HG02610 (cell line): Measurements from ENCODE around the gene PRKD3.
"Not testable (repeated sequence)": the region's sequence is repeated elsewhere in the genome, so short reads cannot be mapped to it uniquely, and the experiment has no call there.

Experiments
- ATAC-seq: cut with Tn5 transposase; IDR thresholded peaks from one replicate; pipeline ENCODE4 v1.9.1; 2021; ENCODE audit warnings: mild to moderate bottlenecking, moderate library complexity; ENCODE audit not compliant: unreplicated experiment

The PRKD3 gene

DNA sequence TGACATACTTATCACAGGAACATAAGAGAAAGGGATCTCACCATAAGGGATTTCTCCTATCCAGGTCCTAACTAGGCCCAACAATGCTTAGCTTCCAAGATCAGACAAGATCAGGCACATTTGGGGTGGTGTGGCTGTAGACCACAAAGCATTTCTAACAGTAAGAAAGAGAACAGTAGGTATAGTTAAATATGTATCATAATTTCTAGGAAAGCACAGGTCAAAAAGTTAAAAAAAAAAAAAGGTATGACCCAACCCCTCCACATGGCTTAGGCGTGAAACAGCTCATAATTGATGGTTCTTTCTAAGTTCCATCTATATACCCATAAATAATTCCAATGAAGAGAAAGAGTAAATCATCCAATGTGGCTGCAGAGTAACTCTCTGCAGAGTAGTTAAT lies 6.9 kb downstream of the PRKD3 start:
- no peak for ATAC-seq

DNA sequence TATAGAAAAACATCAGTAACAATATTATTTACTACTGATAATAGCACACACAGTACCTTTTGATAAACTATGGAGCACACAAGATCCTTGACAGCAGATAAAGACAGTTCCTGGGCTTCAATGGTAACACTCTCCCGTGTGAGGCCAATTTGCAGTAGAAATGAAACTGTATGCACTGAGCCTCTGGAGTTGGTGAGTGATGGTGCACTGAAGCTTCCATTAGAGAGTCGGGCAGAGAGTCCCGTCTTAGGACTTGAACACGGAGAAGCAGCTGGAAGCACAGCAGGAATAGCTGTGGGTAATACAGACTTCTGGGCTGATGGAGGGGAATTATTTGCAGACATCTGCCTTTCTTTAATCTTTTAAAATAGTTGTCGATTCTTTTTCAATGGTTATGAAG lies 8.5 kb downstream of the PRKD3 start:
- ATAC-seq = no peak

DNA sequence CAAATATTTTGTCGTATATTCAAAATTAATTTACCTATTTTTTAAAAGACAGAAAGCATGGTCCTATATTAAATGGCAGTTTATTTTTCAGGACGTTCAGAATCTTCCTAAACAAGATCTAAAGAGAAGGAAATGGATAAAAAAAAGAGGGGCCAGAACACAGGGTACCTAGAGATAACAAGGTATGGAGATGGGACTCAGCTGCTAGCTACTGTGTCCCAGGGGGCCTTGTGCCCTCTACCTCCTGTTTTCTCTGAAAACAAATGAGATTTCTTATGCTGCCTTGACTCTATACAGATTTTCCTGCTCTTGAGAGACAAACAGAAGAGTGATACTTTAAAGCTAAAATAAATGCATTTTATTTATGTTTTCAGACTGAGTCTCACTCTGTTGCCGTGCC lies 9.3 kb downstream of the PRKD3 start:
- no peak for ATAC-seq

DNA sequence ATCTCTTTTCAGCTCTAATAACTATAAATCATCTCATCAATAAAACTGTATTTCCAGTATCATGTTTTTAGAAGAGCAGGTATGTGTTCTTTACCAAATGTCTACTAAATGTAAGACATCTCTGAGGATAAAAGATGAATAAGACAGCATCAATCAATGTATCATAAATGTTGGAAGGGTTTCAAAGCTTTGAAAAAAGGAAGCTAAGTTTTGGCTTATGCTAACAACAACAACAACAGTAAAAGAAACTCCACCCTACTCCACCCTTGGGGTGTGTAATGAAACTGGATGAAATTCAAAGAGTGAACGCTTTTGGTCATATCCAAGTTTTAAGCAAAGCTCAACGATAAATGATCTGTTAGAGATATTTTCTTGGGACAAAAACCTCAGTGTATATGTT lies 17.1 kb downstream of the PRKD3 start:
- ATAC-seq = no peak

DNA sequence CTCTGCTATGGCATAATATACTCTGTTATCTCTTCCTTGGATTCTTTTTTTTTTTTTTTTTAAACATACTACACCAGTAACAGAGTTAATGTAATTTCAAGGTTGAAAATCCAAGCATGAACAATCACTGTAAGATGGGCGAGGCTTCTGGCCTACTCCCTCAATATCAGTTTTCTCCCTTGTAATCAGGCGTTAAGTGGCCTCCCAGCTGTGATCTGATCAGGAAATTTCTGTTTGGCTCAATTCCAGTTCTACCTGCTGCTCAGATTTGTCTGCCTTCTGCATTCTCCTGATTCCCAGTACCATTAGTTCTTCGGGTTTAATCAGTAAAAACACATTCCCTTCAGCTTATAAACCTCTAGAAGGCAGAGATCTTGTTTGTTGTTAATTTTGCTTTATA lies 18.6 kb downstream of the PRKD3 start:
- ATAC-seq = no peak

DNA sequence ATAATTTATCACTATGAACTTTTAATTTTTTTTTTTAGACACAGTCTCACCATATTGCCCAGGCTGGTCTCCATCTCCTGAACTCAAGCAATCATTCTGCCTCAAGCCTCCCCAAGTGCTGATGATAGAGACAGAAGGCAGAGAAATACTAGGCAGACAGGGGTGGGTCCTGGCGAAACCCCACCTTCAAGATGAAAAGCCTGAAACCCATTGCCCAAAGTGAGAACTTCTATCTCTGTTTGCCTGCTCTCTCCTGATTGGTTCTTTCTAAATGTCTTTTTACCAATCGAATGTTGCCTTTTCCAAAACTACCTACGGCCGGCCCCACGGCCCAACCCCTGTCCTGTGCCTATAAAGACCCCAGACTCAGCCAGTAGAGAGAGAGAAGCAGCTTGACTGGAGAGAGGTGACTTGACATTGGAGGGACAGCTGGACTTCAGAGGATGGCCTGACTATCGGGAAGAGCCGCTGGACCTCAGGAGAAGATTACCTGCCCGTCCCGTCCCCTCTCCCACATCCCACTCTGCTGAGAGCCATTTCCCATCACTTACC lies 21.9 kb downstream of the PRKD3 start:
- no peak for ATAC-seq

DNA sequence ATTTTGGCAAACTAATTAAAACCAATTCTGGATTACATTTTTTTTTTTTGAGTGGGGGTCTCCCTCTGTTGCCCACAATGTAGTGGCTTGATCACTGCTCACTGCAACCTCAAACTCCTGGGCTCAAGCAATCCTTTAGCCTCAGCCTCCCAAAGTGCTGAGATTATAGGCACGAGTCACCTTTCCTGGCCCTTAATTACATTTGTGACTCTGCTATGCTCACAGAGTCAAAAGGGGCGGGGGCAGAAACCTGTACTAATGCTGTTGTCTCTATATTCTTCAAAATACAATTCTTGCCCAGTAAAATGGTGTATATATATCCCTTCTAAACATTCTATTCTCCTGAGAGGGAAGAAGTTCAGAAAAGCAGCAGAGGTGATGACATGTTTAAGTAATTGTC lies 23.2 kb downstream of the PRKD3 start:
- ATAC-seq = no peak

DNA sequence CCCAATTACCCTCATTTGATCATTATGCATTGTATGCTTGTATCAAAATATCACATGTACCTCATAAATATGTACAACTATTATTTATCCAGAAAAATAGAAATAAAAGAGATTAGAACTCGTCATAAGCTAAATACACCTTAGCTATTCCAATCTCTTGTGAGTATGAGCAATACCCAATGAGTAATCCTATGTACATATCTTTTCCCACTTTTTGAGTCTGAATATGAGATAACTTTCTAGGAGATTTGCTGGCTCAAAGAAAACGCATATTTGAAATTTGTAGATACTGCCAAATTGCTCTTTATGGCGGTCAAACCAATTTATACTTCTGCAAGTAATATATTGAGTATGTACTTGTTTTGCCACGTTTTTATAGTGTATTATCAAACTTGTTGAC lies 24.1 kb downstream of the PRKD3 start:
- no peak for ATAC-seq

DNA sequence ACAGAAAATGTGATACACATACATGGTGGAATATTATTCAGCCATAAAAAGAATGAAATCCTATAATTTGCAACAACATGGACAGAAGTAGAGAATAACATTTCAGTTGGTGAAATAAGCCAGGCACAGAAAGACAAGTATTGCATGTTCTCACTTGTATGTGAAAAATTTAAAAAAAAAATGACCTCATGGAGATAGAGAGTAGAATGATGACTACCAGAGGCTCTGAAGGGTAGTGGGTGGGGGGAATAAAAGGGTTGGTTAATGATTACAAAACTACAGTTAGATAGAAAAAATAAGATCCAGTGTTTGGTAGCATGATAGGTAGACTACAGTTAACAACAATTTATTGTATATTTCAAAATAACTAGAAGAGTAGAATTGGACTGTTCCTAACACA lies 24.5 kb downstream of the PRKD3 start:
- ATAC-seq = no peak

DNA sequence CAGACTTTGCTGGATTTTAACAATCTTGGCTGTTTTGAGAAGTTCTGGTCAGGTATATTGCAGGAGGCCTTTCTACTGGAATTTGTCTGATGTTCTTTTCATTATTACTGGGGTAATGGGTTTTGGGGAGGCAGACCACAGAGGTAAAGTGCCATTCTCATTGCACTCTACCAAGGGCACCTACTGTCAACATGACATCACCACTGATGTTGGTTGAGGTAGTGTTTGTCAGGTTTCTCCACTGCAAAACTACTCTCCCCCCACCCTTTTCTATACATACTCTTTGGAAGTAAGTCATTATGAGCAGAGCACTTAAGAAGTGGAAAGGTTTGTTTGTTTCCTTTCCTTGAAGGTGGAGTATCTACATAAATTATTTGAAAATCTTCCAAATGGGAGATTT lies 27.0 kb downstream of the PRKD3 start:
- no peak for ATAC-seq

DNA sequence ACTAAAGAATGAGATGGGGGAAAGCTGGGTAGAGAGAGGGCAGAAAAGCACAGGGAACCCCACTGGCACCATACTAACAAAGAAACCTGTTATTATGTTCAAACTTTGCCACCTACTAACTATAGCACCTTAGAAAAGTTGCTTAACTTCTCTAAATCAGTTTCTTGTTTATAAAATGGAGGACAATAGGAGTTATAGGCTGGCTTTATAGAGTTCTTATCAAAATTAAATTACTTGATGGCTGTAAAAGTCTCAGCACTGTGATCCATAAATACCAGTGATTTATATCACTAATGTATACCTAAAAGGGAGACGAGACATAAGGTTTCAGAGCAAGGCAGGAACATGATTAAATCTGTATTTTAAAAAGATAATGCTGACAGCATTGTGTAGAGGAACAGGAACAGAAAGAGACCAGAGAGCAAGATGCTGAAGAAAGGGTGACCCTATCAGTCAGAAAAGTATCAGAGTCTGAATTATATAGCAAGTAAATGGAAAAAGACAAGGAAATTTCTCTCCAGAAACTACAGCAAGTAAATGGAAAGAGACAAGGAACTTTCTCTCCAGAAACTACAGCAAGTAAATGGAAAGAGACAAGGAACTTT lies 29.1 kb downstream of the PRKD3 start:
- no peak for ATAC-seq

DNA sequence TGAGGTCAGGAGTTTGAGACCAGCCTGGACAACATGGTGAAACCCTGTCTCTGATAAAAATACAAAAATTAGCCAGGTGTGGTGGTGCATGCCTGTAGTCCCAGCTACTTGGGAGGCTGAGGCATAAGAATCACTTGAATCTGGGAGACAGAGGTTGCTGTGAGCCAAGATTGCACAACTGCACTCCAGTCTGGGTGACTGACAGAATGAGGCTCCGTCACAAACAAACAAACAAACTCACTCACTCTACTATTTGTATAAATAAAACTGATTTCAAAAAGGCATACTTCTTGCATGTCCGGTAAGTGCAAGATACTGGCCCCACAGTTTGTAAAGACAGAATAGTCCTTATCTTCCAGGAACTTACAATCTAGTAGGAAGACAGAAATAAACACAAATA lies 29.8 kb downstream of the PRKD3 start:
- ATAC-seq = not testable (repeated sequence)

DNA sequence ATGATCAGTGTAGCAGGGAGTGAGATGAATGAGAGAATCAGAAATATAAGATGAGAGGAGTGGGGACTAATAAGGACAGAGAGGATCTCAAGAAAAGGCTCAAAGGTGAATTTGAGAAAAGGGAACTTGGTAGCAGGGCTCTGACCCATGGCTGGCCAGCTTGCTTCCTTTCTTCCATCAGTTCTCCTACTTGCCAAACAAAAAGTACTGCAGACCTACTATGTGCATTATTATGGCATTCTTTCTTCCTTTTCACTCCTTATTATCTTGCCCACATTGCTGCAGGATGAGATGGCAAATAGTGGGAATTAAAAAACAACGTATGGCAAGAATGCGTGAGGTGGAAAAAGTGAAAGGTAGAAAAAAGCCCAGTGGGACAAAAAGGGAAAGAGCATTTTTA lies 33.0 kb downstream of the PRKD3 start:
- ATAC-seq = no peak

DNA sequence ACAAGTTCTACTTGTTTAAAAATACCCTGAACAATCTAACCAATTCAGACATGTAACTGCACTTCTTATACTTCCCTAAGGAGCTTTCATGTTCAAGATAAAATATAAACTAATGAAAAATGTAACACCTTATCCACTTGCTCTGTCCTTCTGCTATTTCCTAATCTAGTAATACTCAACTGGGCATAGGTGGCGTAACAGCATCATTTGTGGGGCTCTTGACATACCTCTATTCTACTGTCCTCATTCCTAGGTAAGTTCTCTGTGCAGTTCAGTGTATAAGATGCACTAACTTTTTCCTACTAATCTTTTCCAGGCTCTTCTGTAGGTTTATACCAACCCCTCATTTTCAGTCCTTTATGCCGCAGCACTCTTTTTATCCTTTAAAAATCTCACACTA lies 36.7 kb downstream of the PRKD3 start:
- ATAC-seq = no peak

DNA sequence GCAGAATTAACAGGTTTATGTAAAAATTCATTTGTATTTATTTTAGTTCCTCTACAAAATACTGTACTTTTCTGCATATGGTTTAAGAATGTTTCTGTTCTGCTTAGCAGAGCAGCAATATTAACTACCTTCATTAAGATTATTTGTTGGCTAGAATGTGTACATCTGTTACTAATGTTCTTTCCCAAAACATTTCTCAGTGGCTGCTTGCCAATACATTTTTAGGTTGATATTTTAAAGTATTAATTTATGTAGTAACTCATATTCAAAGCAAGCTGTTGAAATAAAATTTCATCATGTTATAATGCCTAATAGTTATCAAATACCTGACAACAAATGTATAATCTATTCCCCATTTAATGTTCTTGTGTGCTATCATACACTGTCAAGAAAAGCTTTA lies 40.3 kb downstream of the PRKD3 start:
- no peak for ATAC-seq

DNA sequence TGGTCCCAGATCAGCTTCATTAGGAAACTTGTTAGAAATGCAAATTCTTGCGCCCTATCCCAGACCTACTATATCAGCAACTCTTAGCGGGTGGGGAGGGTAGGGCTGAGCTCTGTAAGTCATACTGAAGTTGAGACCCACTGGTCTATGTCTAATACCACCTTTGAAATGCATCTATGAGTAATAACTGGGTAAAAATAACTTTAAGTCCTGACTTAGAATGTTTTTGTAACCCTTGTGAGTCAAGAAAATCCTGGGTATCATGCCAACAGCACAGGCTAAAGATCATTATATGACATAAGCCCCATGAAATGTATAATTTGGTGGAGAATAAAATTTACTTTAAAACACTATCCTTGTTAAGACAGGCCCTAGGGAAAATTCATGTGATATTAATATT lies 41.4 kb downstream of the PRKD3 start:
- no peak for ATAC-seq

DNA sequence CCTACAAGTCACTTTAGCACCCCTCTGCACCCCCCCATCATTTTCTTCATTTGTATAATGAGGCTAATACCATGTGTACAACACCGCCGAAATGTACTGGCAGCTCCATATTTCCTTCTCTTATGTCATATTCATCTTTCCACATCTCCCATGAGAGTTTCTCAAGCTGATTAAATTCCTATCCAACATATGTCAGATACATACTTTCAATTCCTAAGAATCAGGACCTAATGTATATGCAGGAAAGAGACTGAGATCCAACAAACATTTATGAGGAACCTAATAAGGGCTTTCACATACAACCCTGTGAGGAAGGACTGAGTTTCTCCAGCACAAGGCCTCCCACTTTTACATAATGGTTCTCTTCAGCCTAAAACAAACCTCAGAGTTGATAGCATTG lies 41.9 kb downstream of the PRKD3 start:
- no peak for ATAC-seq

DNA sequence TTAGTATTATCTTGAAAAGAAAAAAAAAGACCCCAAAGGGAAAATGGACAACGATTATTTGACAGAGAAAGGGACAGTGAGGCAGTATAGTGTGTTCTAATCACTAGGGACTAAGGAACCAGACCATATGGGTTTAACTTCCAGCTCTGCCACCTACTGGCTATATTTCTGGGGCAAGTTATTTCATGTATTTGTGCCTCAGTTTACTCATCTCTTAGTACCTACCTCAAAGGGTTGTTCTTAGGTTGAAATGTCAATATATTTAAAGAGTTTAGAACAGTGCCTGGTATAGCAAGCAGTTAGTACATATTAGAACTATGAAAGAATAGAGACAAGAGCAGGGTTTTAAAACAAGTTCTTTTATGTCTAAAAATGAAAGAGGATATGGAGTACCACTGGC lies 42.7 kb downstream of the PRKD3 start:
- no peak for ATAC-seq

DNA sequence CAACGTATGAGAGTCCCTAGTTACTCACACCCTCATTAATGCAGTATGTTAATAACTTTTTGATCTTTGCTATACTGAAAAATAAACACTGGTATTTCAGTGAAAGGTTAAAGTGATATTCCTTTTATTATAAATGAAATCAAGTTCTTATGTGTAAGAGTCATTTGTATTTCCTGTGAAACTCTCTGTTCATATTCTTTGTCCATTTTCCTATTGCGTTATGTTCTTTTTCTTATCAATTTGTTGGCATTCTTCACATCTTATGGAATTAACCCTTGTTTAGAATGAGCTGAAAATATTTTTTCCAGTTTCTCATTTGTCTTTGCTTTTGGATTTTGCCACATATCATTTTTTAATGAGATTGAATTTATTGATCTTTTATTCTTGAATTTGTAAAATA lies 48.3 kb downstream of the PRKD3 start:
- ATAC-seq = no peak
